B cell (primary cell): Measurements from ENCODE around the gene INHBE. TPM values are rescaled to one million over a fixed set of nuclear protein-coding genes. Genes with fewer than 3 reads are reported as not detected.
A peak's percentile ranks its signal among the peaks of the same experiment; 100 is the strongest.

Experiments
- ATAC-seq: fragments of 200-7000 bp; cut with Tn5 transposase; one replicate; pipeline ENCODE4 v1.10.0; 2021; ENCODE audit warnings: low read depth, mild to moderate bottlenecking, moderate number of reproducible peaks, moderate library complexity
- CTCF ChIA-PET: fragments of 350-600 bp; sonication (Branson Sonifier 250); formaldehyde crosslinking; loops from one replicate; lab custom pipeline; 2021; ENCODE audit warnings: antibody characterized with exemption, inconsistent platforms; lab: Charles Lee
- POLR2A ChIA-PET: fragments of 350-600 bp; sonication (Branson Sonifier 250); formaldehyde crosslinking; loops from one replicate; lab custom pipeline; 2021; ENCODE audit warnings: antibody characterized with exemption; lab: Charles Lee
- DNase-seq: peaks from one replicate; pipeline ENCODE4 v3.0.0; 2013
- H2AFZ ChIP-seq: 2 replicates; pipeline ENCODE4 v1.6.1; 2012; ENCODE audit warnings: mild to moderate bottlenecking, low read depth, low read length; ENCODE audit not compliant: insufficient read depth, poor library complexity, severe bottlenecking
- H3K27ac ChIP-seq, 2 donors: 1 replicate in 1 of 2; 2 replicates in 1 of 2; pipeline ENCODE4 v1.5.1; 2012 to 2013; ENCODE audit warnings: low read length in 2 of 2, mild to moderate bottlenecking in 2 of 2, moderate library complexity in 1 of 2
- H3K27me3 ChIP-seq, 4 experiments: fragments of 200-600 bp in 1 of 4; sonication (generic) in 1 of 4; replicated peaks in 1 of 4; 1 replicate in 2 of 4; 2 replicates in 2 of 4; pipeline versions ENCODE4 v1.6.1 to v1.7.0; 2013 to 2016; ENCODE audit warnings: low read length in 3 of 4, mild to moderate bottlenecking in 2 of 4, mixed read lengths in 1 of 4, moderate library complexity in 1 of 4; ENCODE audit not compliant: insufficient read depth in 4 of 4, control insufficient read depth in 3 of 4; ENCODE audit errors: control extremely low read depth in 1 of 4
- H3K36me3 ChIP-seq, 2 experiments: replicated peaks in 1 of 2; 1 replicate in 1 of 2; 2 replicates in 1 of 2; pipeline versions ENCODE4 v1.6.1 to v1.7.1; 2013; ENCODE audit warnings: low read length in 1 of 2; ENCODE audit not compliant: insufficient read depth in 2 of 2, control insufficient read depth in 1 of 2; ENCODE audit errors: control extremely low read depth in 1 of 2, extremely low read depth in 1 of 2
- H3K4me1 ChIP-seq, 2 donors: fragments of 200-600 bp in 1 of 2; sonication (generic) in 1 of 2; 1 replicate in 1 of 2; 2 replicates in 1 of 2; pipeline versions ENCODE4 v1.5.1 to v1.6.1; 2013 to 2017; ENCODE audit warnings: low read length in 2 of 2; ENCODE audit not compliant: control insufficient read depth in 2 of 2, insufficient read depth in 2 of 2
- H3K4me2 ChIP-seq: replicated peaks from 2 replicates; pipeline ENCODE3; 2012; ENCODE audit warnings: mild to moderate bottlenecking, low read depth, low read length; ENCODE audit not compliant: poor library complexity, severe bottlenecking
- H3K4me3 ChIP-seq, 5 experiments: fragments of 200-600 bp in 1 of 5; sonication (generic) in 1 of 5; 1 replicate in 3 of 5; 2 replicates in 2 of 5; pipeline versions ENCODE4 v1.5.1 to v1.7.0; 2011 to 2016; ENCODE audit warnings: low read length in 4 of 5, mild to moderate bottlenecking in 4 of 5, low read depth in 2 of 5, control low read depth in 1 of 5, moderate library complexity in 1 of 5; ENCODE audit not compliant: insufficient read depth in 1 of 5; ENCODE audit errors: control extremely low read depth in 1 of 5, extremely low read depth in 1 of 5
- H3K79me2 ChIP-seq: fragments of 200-600 bp; sonication (generic); one replicate; pipeline ENCODE4 v1.6.0; 2016; ENCODE audit warnings: low read length; ENCODE audit not compliant: control insufficient read depth, insufficient read depth
- H3K9ac ChIP-seq: fragments of 200-600 bp; sonication (generic); 2 replicates; pipeline ENCODE4 v1.6.1; 2017; ENCODE audit warnings: mild to moderate bottlenecking, low read length, moderate library complexity
- H3K9me3 ChIP-seq, 3 donors: one replicate each; pipeline versions ENCODE4 v1.6.1 to v1.7.1; 2013; ENCODE audit warnings: low read length in 2 of 3; ENCODE audit not compliant: control insufficient read depth in 2 of 3, insufficient read depth in 1 of 3; ENCODE audit errors: control extremely low read depth in 1 of 3
- H4K20me1 ChIP-seq: 2 replicates; pipeline ENCODE4 v1.6.0; 2012; ENCODE audit warnings: mild to moderate bottlenecking, low read length; ENCODE audit not compliant: insufficient read depth, control insufficient read depth, poor library complexity, severe bottlenecking
- H3K27ac Mint-ChIP-seq: one replicate; pipeline ENCODE4 v1.8.0; 2021; ENCODE audit warnings: mixed read lengths
- H3K27me3 Mint-ChIP-seq: one replicate; pipeline ENCODE4 v1.8.0; 2021; ENCODE audit warnings: mixed read lengths
- H3K4me1 Mint-ChIP-seq: one replicate; pipeline ENCODE4 v1.8.0; 2021; ENCODE audit warnings: mixed read lengths
- H3K4me3 Mint-ChIP-seq: one replicate; pipeline ENCODE4 v1.8.0; 2021; ENCODE audit warnings: mixed read lengths
- H3K9me3 Mint-ChIP-seq: one replicate; pipeline ENCODE4 v1.8.0; 2022; ENCODE audit warnings: mixed read lengths; ENCODE audit not compliant: insufficient read depth
- EZH2 ChIP-seq: IDR thresholded peaks from 2 replicates; pipeline ENCODE4 v1.6.1; 2012; ENCODE audit warnings: borderline replicate concordance, low read depth, mild to moderate bottlenecking, moderate library complexity, low read length; ENCODE audit not compliant: insufficient read depth, poor library complexity, severe bottlenecking
- WGBS: methylation state at CpG from one replicate; pipeline ENCODE4 v1.1.5; 2013; ENCODE audit warnings: missing lambda C conversion rate; ENCODE audit not compliant: insufficient coverage; 5-methylcytosine and 5-hydroxymethylcytosine counted together
- intact Hi-C: fragments of 100-400 bp; cut with micrococcal nuclease; formaldehyde crosslinking; loops from one replicate; pipeline ENCODE4 v1.10.0; 2022
- polyA plus RNA-seq: library from polyadenylated mRNA; depleted of rRNA; stranded (reverse); fragments of >200 nt; gene quantifications from 2 replicates; pipeline ENCODE4 v1.2.3, GENCODE V29; 2012
- total RNA-seq, 2 donors: library from RNA; stranded (reverse); fragments of 120-200 nt in 1 of 2; gene quantifications; 1 replicate in 1 of 2; 2 replicates in 1 of 2; pipeline versions ENCODE4 v1.2.3 to v1.2.4, GENCODE V29; 2013 to 2022
- TF ChIP-seq, protein P1 (sequence below): fragments of 200-600 bp; IDR thresholded peaks from one replicate; pipeline ENCODE4 v1.8.0; 2022; ENCODE audit warnings: antibody characterized with exemption, mild to moderate bottlenecking

Gene INHBE
- total and polyA plus RNA-seq, 2 donors (not counting 1 experiment from before 2014, with no cell fraction given) = not detected

DNA sequence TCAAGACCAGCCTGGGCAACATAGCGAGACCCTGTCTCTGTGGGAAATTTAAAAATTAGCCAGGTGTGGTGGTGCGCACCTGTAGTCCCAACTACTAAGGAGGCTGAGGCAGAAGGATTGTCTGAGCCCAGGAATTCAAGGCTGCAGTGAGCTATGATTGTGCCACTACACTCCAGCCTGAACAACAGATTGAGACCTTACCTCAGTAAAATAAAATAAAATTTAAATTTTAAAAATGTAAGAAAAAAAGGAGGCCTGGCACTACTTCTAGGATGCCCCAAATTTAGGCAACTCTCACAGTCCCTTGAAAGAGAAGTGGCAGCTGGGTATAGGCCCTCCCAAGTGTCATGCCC is 918 bp upstream of the INHBE start:
- Histone ChIP-seq H3K27me3 (no peaks in the 10 kb centered on the region), H3K79me2 (no peaks in the 10 kb centered on the region), H3K9ac (no peak overlapping the region), H3K4me1 (peaks cover 14 to 18% of the 10 kb centered on the region in 2 donors), H3K36me3 (no peaks in the 10 kb centered on the region), H3K27ac (no peak overlapping the region), H3K9me3 (no peaks in the 10 kb centered on the region), H3K4me2 (no peak overlapping the region), H4K20me1 (no peaks in the 10 kb centered on the region), H3K4me3 (no peak overlapping the region), H2AFZ (no peak overlapping the region)
- Mint-ChIP-seq H3K27ac (no peak overlapping the region), H3K4me1 (peaks cover 25% of the 10 kb centered on the region), H3K27me3 (peaks cover 4% of the 10 kb centered on the region), H3K9me3 (no peaks in the 10 kb centered on the region), H3K4me3 (no peak overlapping the region)
- intact Hi-C loops = loop anchor here (10.0 kb wide), 1 partner anchor 301 kb away; the partner anchor contains the start of genes CDK4 and MARCHF9
- no peak for TF ChIP-seq EZH2
- TF ChIP-seq, protein P1, sequence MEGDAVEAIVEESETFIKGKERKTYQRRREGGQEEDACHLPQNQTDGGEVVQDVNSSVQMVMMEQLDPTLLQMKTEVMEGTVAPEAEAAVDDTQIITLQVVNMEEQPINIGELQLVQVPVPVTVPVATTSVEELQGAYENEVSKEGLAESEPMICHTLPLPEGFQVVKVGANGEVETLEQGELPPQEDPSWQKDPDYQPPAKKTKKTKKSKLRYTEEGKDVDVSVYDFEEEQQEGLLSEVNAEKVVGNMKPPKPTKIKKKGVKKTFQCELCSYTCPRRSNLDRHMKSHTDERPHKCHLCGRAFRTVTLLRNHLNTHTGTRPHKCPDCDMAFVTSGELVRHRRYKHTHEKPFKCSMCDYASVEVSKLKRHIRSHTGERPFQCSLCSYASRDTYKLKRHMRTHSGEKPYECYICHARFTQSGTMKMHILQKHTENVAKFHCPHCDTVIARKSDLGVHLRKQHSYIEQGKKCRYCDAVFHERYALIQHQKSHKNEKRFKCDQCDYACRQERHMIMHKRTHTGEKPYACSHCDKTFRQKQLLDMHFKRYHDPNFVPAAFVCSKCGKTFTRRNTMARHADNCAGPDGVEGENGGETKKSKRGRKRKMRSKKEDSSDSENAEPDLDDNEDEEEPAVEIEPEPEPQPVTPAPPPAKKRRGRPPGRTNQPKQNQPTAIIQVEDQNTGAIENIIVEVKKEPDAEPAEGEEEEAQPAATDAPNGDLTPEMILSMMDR = no peak
- ATAC-seq = no peak
- 94% methylated on average over 2 of the region's 2 CpGs for WGBS
- no peak for DNase-seq
- CTCF ChIA-PET = interaction anchor here (0.7 to 6.9 kb wide), 10 partner anchors 10 to 240 kb away, joined by 3 to 126 read pairs (median 6); no protein-coding TSS in a partner anchor
- POLR2A ChIA-PET = no interaction called here

DNA sequence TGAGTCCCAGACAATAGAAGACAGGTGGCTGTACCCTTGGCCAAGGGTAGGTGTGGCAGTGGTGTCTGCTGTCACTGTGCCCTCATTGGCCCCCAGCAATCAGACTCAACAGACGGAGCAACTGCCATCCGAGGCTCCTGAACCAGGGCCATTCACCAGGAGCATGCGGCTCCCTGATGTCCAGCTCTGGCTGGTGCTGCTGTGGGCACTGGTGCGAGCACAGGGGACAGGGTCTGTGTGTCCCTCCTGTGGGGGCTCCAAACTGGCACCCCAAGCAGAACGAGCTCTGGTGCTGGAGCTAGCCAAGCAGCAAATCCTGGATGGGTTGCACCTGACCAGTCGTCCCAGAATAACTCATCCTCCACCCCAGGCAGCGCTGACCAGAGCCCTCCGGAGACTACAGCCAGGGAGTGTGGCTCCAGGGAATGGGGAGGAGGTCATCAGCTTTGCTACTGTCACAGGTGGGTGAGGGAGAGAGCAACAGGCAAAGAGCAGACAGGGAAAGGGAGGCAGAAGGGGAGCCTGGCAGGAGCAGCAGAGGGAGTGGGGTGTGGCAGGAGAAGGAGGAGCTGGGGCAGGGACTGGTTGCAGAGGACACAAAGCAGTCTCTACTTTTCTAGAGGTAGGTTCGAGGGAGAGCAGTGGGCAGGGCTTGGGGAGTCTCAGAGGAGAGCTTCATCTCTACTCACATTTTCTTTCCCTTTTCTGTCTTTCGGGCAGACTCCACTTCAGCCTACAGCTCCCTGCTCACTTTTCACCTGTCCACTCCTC is 452 bp downstream of the INHBE start:
- H3K4me1 Mint-ChIP-seq = peaks cover 35% of the 10 kb centered on the region
- H3K27ac Mint-ChIP-seq = peak overlapping the region; percentile 75
- Histone ChIP-seq H3K9ac (peak overlapping the region; percentile 22), H3K4me3 (peak overlapping the region in 2 of 5 experiments; percentile 8 to 39), H3K27me3 (no peaks in the 10 kb centered on the region), H3K27ac (no peak overlapping the region), H3K36me3 (no peaks in the 10 kb centered on the region), H4K20me1 (no peaks in the 10 kb centered on the region), H3K79me2 (no peaks in the 10 kb centered on the region), H3K4me1 (peaks cover 18 to 23% of the 10 kb centered on the region in 2 donors), H2AFZ (peak overlapping the region; percentile 83), H3K9me3 (no peaks in the 10 kb centered on the region), H3K4me2 (peak overlapping the region; percentile 77)
- ChIA-PET CTCF (interaction anchor here (0.6 to 6.9 kb wide), 25 partner anchors 8 to 242 kb away, joined by 3 to 126 read pairs (median 5); partner anchors contain the start of gene INHBC), POLR2A (interaction anchor here (0.6 kb wide), 1 partner anchor 369 kb away, joined by 3 read pairs; no protein-coding TSS in a partner anchor)
- ATAC-seq (no peak), DNase-seq (no peak)
- peak overlapping the region; percentile 85 for H3K4me3 Mint-ChIP-seq
- WGBS = 73% methylated on average over 6 of the region's 10 CpGs
- intact Hi-C loops = loop anchor here (2.0 to 10.0 kb wide), 3 partner anchors 149 to 343 kb away; partner anchors contain the start of genes CDK4, MARCHF9 and STAT6
- peaks cover 4% of the 10 kb centered on the region for H3K27me3 Mint-ChIP-seq
- no peaks in the 10 kb centered on the region for H3K9me3 Mint-ChIP-seq
- no peak for TF ChIP-seq EZH2
- TF ChIP-seq, protein P1 = no peak
